Gastrocnemius medialis (tissue), 4 donors: Measurements from ENCODE around the gene ATP5PD. TPM values are rescaled to one million over a fixed set of nuclear protein-coding genes. Genes with fewer than 3 reads are reported as not detected.
A peak's percentile ranks its signal among the peaks of the same experiment; 100 is the strongest.
"Not testable (repeated sequence)": the region's sequence is repeated elsewhere in the genome, so short reads cannot be mapped to it uniquely, and the experiment has no call there.

Experiments
- ATAC-seq, 2 donors: fragments of 150-250 bp; one replicate each; pipeline ENCODE4 v1.9.1; 2016
- DNase-seq, 2 donors: peaks; one replicate each; pipeline ENCODE4 v3.0.0-alpha.2; 2019
- H3K27ac ChIP-seq, 4 donors: fragments of 200-600 bp; sonication (generic); 1 replicate in 1 of 4; 2 replicates in 3 of 4; pipeline ENCODE4 v1.5.1; 2016 to 2018; ENCODE audit warnings: mild to moderate bottlenecking in 2 of 4, moderate library complexity in 1 of 4
- H3K27me3 ChIP-seq, 3 donors: fragments of 200-600 bp; sonication (generic) in 2 of 3; 1 replicate in 1 of 3; 2 replicates in 2 of 3; pipeline versions ENCODE4 v1.5.1 to v1.6.0; 2016 to 2019; ENCODE audit warnings: mild to moderate bottlenecking in 1 of 3, moderate library complexity in 1 of 3
- H3K36me3 ChIP-seq, 2 donors: fragments of 200-600 bp; sonication (generic) in 1 of 2; one replicate each; pipeline ENCODE4 v1.5.1; 2017 to 2018
- H3K4me1 ChIP-seq, 2 donors: fragments of 200-600 bp; sonication (generic) in 1 of 2; one replicate each; pipeline ENCODE4 v1.5.1; 2016 to 2017; ENCODE audit warnings: mild to moderate bottlenecking in 2 of 2
- H3K4me3 ChIP-seq, 4 donors: fragments of 200-600 bp; sonication (generic) in 3 of 4; 1 replicate in 1 of 4; 2 replicates in 3 of 4; pipeline ENCODE4 v1.5.1; 2016 to 2019; ENCODE audit warnings: mild to moderate bottlenecking in 2 of 4
- H3K9me3 ChIP-seq, 3 donors: fragments of 200-600 bp; sonication (generic) in 2 of 3; 1 replicate in 1 of 3; 2 replicates in 2 of 3; pipeline ENCODE4 v1.5.1; 2016 to 2019
- CTCF ChIP-seq, 5 experiments: fragments of 450-650 bp in 3 of 5; fragments of 200-600 bp in 2 of 5; sonication (generic) in 2 of 5; IDR thresholded peaks in 4 of 5; conservative IDR thresholded peaks in 1 of 5; 1 replicate in 4 of 5; 2 replicates in 1 of 5; pipeline ENCODE4 v1.5.1; 2016 to 2019; ENCODE audit warnings: antibody characterized with exemption in 5 of 5, mild to moderate bottlenecking in 3 of 5, moderate library complexity in 3 of 5
- POLR2A ChIP-seq, 2 donors: fragments of 450-650 bp; IDR thresholded peaks; one replicate each; pipeline ENCODE4 v1.6.1; 2017; ENCODE audit warnings: antibody characterized with exemption in 2 of 2, mild to moderate bottlenecking in 2 of 2, moderate library complexity in 2 of 2
- in situ Hi-C, 4 donors: fragments of 200-750 bp; cut with MboI; loops; one replicate each; pipeline versions ENCODE4 v1.15.0 to v1.8.0; 2017; ENCODE audit warnings: low sequenced_read_pairs in 4 of 4
- intact Hi-C: fragments of 100-400 bp; cut with DNase I; formaldehyde crosslinking; loops from one replicate; pipeline ENCODE4 v1.15.1; 2023; ENCODE audit warnings: low total_unique reads
- total RNA-seq, 4 donors: library from RNA; depleted of rRNA; stranded (reverse); fragments of >200 nt; gene quantifications; one replicate each; pipeline versions ENCODE4 v1.1.0 to v1.2.3, GENCODE V29; 2016

The ATP5PD gene
- total RNA-seq, 4 donors from 2014 or later = 377 to 495 (median 491) TPM

GRCh38 chr17:75077072-75077495 is 30.3 kb upstream of the ATP5PD start:
- H3K27ac ChIP-seq = peak overlapping the region; percentile 65 to 79 (median 78)
- H3K4me1 ChIP-seq = peaks cover 14 to 29% of the 10 kb centered on the region in 2 donors
- ATAC-seq (no peak), DNase-seq (no peak)
- intact Hi-C loops = no loop called here
- TF ChIP-seq POLR2A (IDR thresholded peaks at IDR 0.05) (no peak), CTCF (IDR thresholded peaks at IDR 0.05 in 4 of 5, conservative IDR thresholded peaks at IDR 0.05 in 1 of 5) (no peak)
- in situ Hi-C loops = no loop called here
- no peaks in the 10 kb centered on the region for H3K27me3 ChIP-seq
- peak overlapping the region; percentile 54 to 81 (median 62) for H3K4me3 ChIP-seq
- no peaks in the 10 kb centered on the region for H3K36me3 ChIP-seq
- no peaks in the 10 kb centered on the region for H3K9me3 ChIP-seq

GRCh38 chr17:75075597-75076336 is 29.0 kb upstream of the ATP5PD start:
- no peak overlapping the region for H3K4me3 ChIP-seq
- peaks cover 20 to 30% of the 10 kb centered on the region in 2 donors for H3K4me1 ChIP-seq
- H3K36me3 ChIP-seq = no peaks in the 10 kb centered on the region
- H3K27ac ChIP-seq = no peak overlapping the region
- in situ Hi-C loops (no loop called here), intact Hi-C loops (no loop called here)
- no peak for ATAC-seq
- no peaks in the 10 kb centered on the region for H3K27me3 ChIP-seq
- TF ChIP-seq POLR2A (IDR thresholded peaks at IDR 0.05) (no peak), CTCF (IDR thresholded peaks at IDR 0.05 in 4 of 5, conservative IDR thresholded peaks at IDR 0.05 in 1 of 5) (no peak)
- no peak for DNase-seq
- H3K9me3 ChIP-seq = no peaks in the 10 kb centered on the region

- H3K9me3 ChIP-seq = no peaks in the 10 kb centered on the region
- intact Hi-C loops (no loop called here), in situ Hi-C loops (no loop called here)
- H3K4me3 ChIP-seq = no peak overlapping the region
- TF ChIP-seq POLR2A (IDR thresholded peaks at IDR 0.05) (no peak), CTCF (IDR thresholded peaks at IDR 0.05 in 4 of 5, conservative IDR thresholded peaks at IDR 0.05 in 1 of 5) (no peak)
- no peaks in the 10 kb centered on the region for H3K36me3 ChIP-seq
- H3K4me1 ChIP-seq = peaks cover 20 to 27% of the 10 kb centered on the region in 2 donors
- DNase-seq = no peak
- H3K27me3 ChIP-seq = no peaks in the 10 kb centered on the region
- no peak overlapping the region for H3K27ac ChIP-seq
- ATAC-seq = no peak
Observed at GRCh38 chr17:75074532-75074931, 27.8 kb upstream of the ATP5PD start.

GRCh38 chr17:75073618-75074047 is 26.9 kb upstream of the ATP5PD start:
- Histone ChIP-seq H3K27me3 (no peaks in the 10 kb centered on the region), H3K4me1 (peaks cover 14 to 27% of the 10 kb centered on the region in 2 donors), H3K36me3 (no peaks in the 10 kb centered on the region), H3K4me3 (no peak overlapping the region), H3K27ac (peak overlapping the region in 3 of 4 donors; percentile 13 to 41 (median 18)), H3K9me3 (no peaks in the 10 kb centered on the region)
- in situ Hi-C loops = no loop called here
- DNase-seq (peak in 1 of 2 donors; percentile 50), ATAC-seq (peak; percentile 70 to 73)
- no peak for TF ChIP-seq POLR2A (IDR thresholded peaks at IDR 0.05)
- no peak for TF ChIP-seq CTCF (IDR thresholded peaks at IDR 0.05 in 4 of 5, conservative IDR thresholded peaks at IDR 0.05 in 1 of 5)
- intact Hi-C loops = no loop called here

- H3K4me1 ChIP-seq = peaks cover 13 to 24% of the 10 kb centered on the region in 2 donors
- ATAC-seq, H3K9me3 ChIP-seq, intact Hi-C loops, H3K27me3 ChIP-seq, DNase-seq, H3K4me3 ChIP-seq, H3K36me3 ChIP-seq, in situ Hi-C loops: not testable (repeated sequence)
- peak overlapping the region in 1 of 4 donors; percentile 9 for H3K27ac ChIP-seq
Observed at GRCh38 chr17:75072909-75073308, 26.1 kb upstream of the ATP5PD start.

GRCh38 chr17:75071478-75072271 is 24.9 kb upstream of the ATP5PD start:
- H3K4me3 ChIP-seq, DNase-seq, H3K36me3 ChIP-seq, in situ Hi-C loops, H3K27me3 ChIP-seq, H3K9me3 ChIP-seq, ATAC-seq, intact Hi-C loops: not testable (repeated sequence)
- Histone ChIP-seq H3K27ac (peak overlapping the region in 1 of 4 donors; percentile 14), H3K4me1 (peaks cover 7 to 14% of the 10 kb centered on the region in 2 donors)
